ENCODE measurements around the gene ANKRD37. TPM values are rescaled to one million over a fixed set of nuclear protein-coding genes. Genes with fewer than 3 reads are reported as not detected.

ANKRD37 gene, protein sequence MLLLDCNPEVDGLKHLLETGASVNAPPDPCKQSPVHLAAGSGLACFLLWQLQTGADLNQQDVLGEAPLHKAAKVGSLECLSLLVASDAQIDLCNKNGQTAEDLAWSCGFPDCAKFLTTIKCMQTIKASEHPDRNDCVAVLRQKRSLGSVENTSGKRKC
- 4.6 and 7.0 TPM in 2 replicates for total RNA-seq

GRCh38 chr4:185396724-185397385, at the start of gene ANKRD37:
Gene ANKRD37 (plus strand): TSS chr4:185396841. CDS start chr4:185396924, 83 bp downstream.

GRCh38 chr4:185395238-185395955, 1.2 kb upstream of the ANKRD37 start, which contains the start of gene LRP2BP:
Gene LRP2BP (minus strand): TSS chr4:185395924. CDS start chr4:185378186, 17,738 bp downstream.

GRCh38 chr4:185425647-185426352, 29.2 kb downstream of the ANKRD37 start, which contains the start of gene UFSP2:
Gene UFSP2 (minus strand): TSS chr4:185425964. CDS start chr4:185425868, 96 bp downstream.

Other genes starting within 250 kb of the ANKRD37 start
- 44.3 and 49.7 TPM in 2 replicates for gene CFAP97, start 192.8 kb upstream of the ANKRD37 start, total RNA-seq
- gene SNX25, start 187.2 kb upstream of the ANKRD37 start, total RNA-seq, result 42.1 and 66.7 TPM in 2 replicates
- 0.37 and 0.44 TPM in 2 replicates for gene LRP2BP, start 917 bp upstream of the ANKRD37 start, total RNA-seq
- 44.1 and 47.6 TPM in 2 replicates for gene UFSP2, start 29.1 kb downstream of the ANKRD37 start, total RNA-seq
- gene CCDC110, start 74.9 kb downstream of the ANKRD37 start, total RNA-seq, result 1.3 and 2.0 TPM in 2 replicates
- 5.2 and 9.3 TPM in 2 replicates for gene PDLIM3, start 138.7 kb downstream of the ANKRD37 start, total RNA-seq